Mesendoderm (in vitro differentiated cells): ENCODE data around the gene ZNF143.

Source experiments
- DNase-seq: peaks from one replicate; pipeline ENCODE4 v3.0.0; 2013
- H2AK5ac ChIP-seq: 2 replicates; pipeline ENCODE4 v1.6.1; 2013; ENCODE audit warnings: low read length, inconsistent platforms
- H2BK120ac ChIP-seq: 2 replicates; pipeline ENCODE4 v1.6.1; 2013; ENCODE audit warnings: low read depth, mild to moderate bottlenecking, low read length, moderate library complexity, mixed read lengths
- H2BK15ac ChIP-seq: replicated peaks from 2 replicates; pipeline ENCODE4 v1.6.1; 2013; ENCODE audit warnings: low read depth, mild to moderate bottlenecking, moderate library complexity
- H2BK5ac ChIP-seq: 2 replicates; pipeline ENCODE4 v1.6.1; 2013; ENCODE audit warnings: low read length, inconsistent platforms
- H3K18ac ChIP-seq: 2 replicates; pipeline ENCODE4 v1.6.1; 2013; ENCODE audit warnings: mild to moderate bottlenecking, low read length, mixed read lengths
- H3K23ac ChIP-seq: one replicate; pipeline ENCODE4 v1.6.1; 2013; ENCODE audit warnings: low read length
- H3K27ac ChIP-seq: 2 replicates; pipeline ENCODE4 v1.5.1; 2013; ENCODE audit warnings: low read depth, mild to moderate bottlenecking, inconsistent platforms, low read length, moderate library complexity
- H3K27me3 ChIP-seq: 2 replicates; pipeline ENCODE4 v1.6.1; 2013; ENCODE audit warnings: low read length, control low read depth, mild to moderate bottlenecking, inconsistent platforms; ENCODE audit not compliant: insufficient read depth, poor library complexity
- H3K36me3 ChIP-seq: 2 replicates; pipeline ENCODE4 v1.6.1; 2013; ENCODE audit warnings: low read length, inconsistent platforms; ENCODE audit not compliant: control insufficient read depth, insufficient read depth
- H3K4ac ChIP-seq: one replicate; pipeline ENCODE4 v1.6.1; 2013; ENCODE audit warnings: low read depth, mild to moderate bottlenecking, low read length, moderate library complexity
- H3K4me1 ChIP-seq: 2 replicates; pipeline ENCODE4 v1.6.1; 2013; ENCODE audit warnings: low read depth, low read length, inconsistent platforms; ENCODE audit not compliant: control insufficient read depth
- H3K4me2 ChIP-seq: 2 replicates; pipeline ENCODE4 v1.6.1; 2013; ENCODE audit warnings: low read length
- H3K4me3 ChIP-seq: 2 replicates; pipeline ENCODE4 v1.5.1; 2013; ENCODE audit warnings: mild to moderate bottlenecking, low read length
- H3K56ac ChIP-seq: one replicate; pipeline ENCODE4 v1.6.1; 2013; ENCODE audit warnings: low read length
- H3K79me1 ChIP-seq: 2 replicates; pipeline ENCODE4 v1.6.1; 2013; ENCODE audit warnings: low read length, inconsistent platforms
- H3K79me2 ChIP-seq: 2 replicates; pipeline ENCODE4 v1.6.1; 2013; ENCODE audit warnings: mild to moderate bottlenecking, low read length; ENCODE audit not compliant: control insufficient read depth, insufficient read depth
- H3K9ac ChIP-seq: 2 replicates; pipeline ENCODE4 v1.6.1; 2013; ENCODE audit warnings: low read length, inconsistent platforms
- H4K5ac ChIP-seq: one replicate; pipeline ENCODE4 v1.6.1; 2013; ENCODE audit warnings: low read length
- H4K8ac ChIP-seq: one replicate; pipeline ENCODE4 v1.6.1; 2013; ENCODE audit warnings: low read depth, mild to moderate bottlenecking, control low read depth, low read length, moderate library complexity
- WGBS: extraction: QIAGEN DNeasy Blood & Tissue Kit; methylation state at CpG from one replicate; pipeline ENCODE4 v1.1.7; 2013; ENCODE audit warnings: low lambda C conversion rate, missing lambda C conversion rate; ENCODE audit not compliant: insufficient coverage; ENCODE audit errors: extremely low coverage; 5-methylcytosine and 5-hydroxymethylcytosine counted together

ZNF143 gene

DNA sequence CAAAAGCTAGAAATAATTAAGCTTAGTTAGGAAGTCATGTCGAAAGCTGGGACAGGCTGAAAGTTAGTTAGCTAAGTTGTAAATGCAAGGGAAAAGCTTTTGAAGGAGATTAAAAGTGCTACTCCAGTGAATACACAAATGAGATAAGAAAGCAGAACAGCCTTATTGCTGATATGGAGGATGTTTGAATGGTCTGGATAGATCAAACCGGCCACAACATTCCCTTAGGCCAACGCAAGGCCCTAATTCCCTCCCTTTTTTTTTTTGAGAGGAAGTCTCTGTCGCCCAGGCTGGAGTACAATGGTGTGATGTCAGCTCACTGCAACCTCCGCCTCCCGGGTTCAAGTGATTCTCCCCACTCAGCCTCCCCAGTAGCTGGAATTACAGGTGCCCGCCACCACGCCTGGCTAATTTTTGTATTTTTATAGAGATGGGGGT lies 89.4 kb downstream of the ZNF143 start:
- H3K4me1 ChIP-seq = peaks cover 3% of the 10 kb centered on the region
- no peak overlapping the region for H2BK15ac ChIP-seq
- no peaks in the 10 kb centered on the region for H3K27me3 ChIP-seq
- no peak overlapping the region for H3K18ac ChIP-seq
- peak overlapping the region; percentile 33 for H3K27ac ChIP-seq
- H4K8ac ChIP-seq = no peak overlapping the region
- WGBS = no CpG with 5 or more reads among the region's 8 CpGs
- H3K79me1 ChIP-seq = no peaks in the 10 kb centered on the region
- no peak overlapping the region for H3K4me2 ChIP-seq
- H2AK5ac ChIP-seq = no peak overlapping the region
- no peak overlapping the region for H3K9ac ChIP-seq
- H2BK120ac ChIP-seq = no peak overlapping the region
- H3K56ac ChIP-seq = no peak overlapping the region
- DNase-seq = peak; percentile 66
- no peak overlapping the region for H3K4me3 ChIP-seq
- no peaks in the 10 kb centered on the region for H3K79me2 ChIP-seq
- no peak overlapping the region for H4K5ac ChIP-seq
- H3K36me3 ChIP-seq = no peaks in the 10 kb centered on the region
- H2BK5ac ChIP-seq = no peak overlapping the region
- H3K23ac ChIP-seq = no peak overlapping the region
- no peak overlapping the region for H3K4ac ChIP-seq

DNA sequence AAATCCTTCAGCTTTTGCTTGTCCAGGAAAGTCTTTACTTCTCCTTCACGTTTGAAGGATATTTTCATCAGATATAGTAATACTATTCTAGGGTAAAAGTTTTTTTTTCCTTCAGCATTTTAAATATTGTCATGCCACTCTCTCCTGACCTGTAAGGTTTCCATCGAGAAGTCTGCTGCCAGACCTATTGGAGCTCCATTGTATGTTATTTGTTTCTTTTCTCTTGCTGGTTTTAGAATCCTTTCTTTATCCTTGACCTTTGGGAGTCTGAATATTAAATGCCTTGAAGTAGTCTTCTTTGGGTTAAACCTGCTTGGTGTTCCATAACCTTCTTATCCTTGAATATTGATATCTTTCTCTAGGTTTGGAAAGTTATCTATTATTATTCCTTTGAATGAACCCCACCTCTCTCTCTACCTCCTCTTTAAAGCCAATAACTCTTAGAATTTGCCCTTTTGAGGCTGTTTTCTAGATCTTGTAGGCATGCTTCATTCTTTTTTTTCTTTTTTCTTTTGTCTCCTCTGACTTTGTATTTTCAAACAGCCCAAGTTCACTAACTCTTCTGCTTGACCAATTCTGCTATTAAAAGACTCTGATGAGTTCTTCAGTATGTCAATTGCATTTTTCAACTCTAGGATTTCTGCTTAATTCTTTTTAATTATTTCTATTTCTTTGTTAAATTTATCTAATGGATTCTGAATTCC lies 100.6 kb downstream of the ZNF143 start:
- no peak overlapping the region for H2AK5ac ChIP-seq
- H3K56ac ChIP-seq = no peak overlapping the region
- no peak overlapping the region for H3K4me2 ChIP-seq
- no peak for DNase-seq
- no peak overlapping the region for H3K18ac ChIP-seq
- H3K27ac ChIP-seq = no peak overlapping the region
- no peak overlapping the region for H3K23ac ChIP-seq
- no peak overlapping the region for H2BK5ac ChIP-seq
- H3K79me2 ChIP-seq = no peaks in the 10 kb centered on the region
- H2BK120ac ChIP-seq = no peak overlapping the region
- H3K4me3 ChIP-seq = no peak overlapping the region
- peaks cover 6% of the 10 kb centered on the region for H3K4me1 ChIP-seq
- no peaks in the 10 kb centered on the region for H3K27me3 ChIP-seq
- no peaks in the 10 kb centered on the region for H3K79me1 ChIP-seq
- H3K4ac ChIP-seq = no peak overlapping the region
- H2BK15ac ChIP-seq = no peak overlapping the region
- no peaks in the 10 kb centered on the region for H3K36me3 ChIP-seq
- H3K9ac ChIP-seq = no peak overlapping the region
- WGBS = no CpG with 5 or more reads among the region's 2 CpGs
- H4K5ac ChIP-seq = no peak overlapping the region
- no peak overlapping the region for H4K8ac ChIP-seq

DNA sequence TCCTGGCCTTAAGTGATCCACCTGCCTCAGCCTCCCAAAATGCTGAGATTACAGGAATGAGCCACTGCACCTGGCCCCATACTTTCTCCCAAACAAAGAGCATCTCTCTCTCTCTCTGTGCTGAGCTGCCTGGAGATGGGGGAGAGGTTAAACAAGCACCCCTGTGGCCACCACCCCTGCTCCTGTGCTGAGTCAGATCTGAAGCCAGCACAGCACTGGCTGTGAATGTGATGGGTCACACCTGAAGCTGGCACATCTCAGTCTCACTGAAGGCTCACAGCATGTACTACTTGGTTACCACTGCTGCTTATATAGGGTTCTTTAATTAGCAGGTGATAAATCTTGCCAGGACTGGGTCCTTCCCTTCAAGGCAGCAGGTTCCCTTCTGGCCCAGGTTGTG lies 101.9 kb downstream of the ZNF143 start:
- H4K8ac ChIP-seq = no peak overlapping the region
- H3K27me3 ChIP-seq = no peaks in the 10 kb centered on the region
- H3K4ac ChIP-seq = no peak overlapping the region
- no peak overlapping the region for H3K56ac ChIP-seq
- no peaks in the 10 kb centered on the region for H3K79me2 ChIP-seq
- H3K4me2 ChIP-seq = no peak overlapping the region
- no peak overlapping the region for H3K9ac ChIP-seq
- no peaks in the 10 kb centered on the region for H3K79me1 ChIP-seq
- no peak overlapping the region for H4K5ac ChIP-seq
- no peak overlapping the region for H3K27ac ChIP-seq
- H2BK5ac ChIP-seq = no peak overlapping the region
- H3K4me3 ChIP-seq = no peak overlapping the region
- no peak overlapping the region for H3K23ac ChIP-seq
- H3K18ac ChIP-seq = no peak overlapping the region
- H2BK15ac ChIP-seq = no peak overlapping the region
- no peak for DNase-seq
- H2AK5ac ChIP-seq = no peak overlapping the region
- no peaks in the 10 kb centered on the region for H3K36me3 ChIP-seq
- peaks cover 6% of the 10 kb centered on the region for H3K4me1 ChIP-seq
- H2BK120ac ChIP-seq = no peak overlapping the region

GRCh38 chr11:9563196-9563730 lies 102.5 kb downstream of the ZNF143 start:
- Histone ChIP-seq H3K27ac (no peak overlapping the region), H4K5ac (no peak overlapping the region), H3K9ac (no peak overlapping the region), H3K36me3 (no peaks in the 10 kb centered on the region), H3K79me1 (no peaks in the 10 kb centered on the region), H3K4me1 (peaks cover 6% of the 10 kb centered on the region), H4K8ac (no peak overlapping the region), H3K79me2 (no peaks in the 10 kb centered on the region), H2BK15ac (no peak overlapping the region), H3K4ac (no peak overlapping the region), H3K23ac (no peak overlapping the region), H3K4me2 (no peak overlapping the region), H3K56ac (no peak overlapping the region), H3K4me3 (no peak overlapping the region), H2BK5ac (no peak overlapping the region), H2AK5ac (no peak overlapping the region), H3K27me3 (no peaks in the 10 kb centered on the region), H3K18ac (no peak overlapping the region), H2BK120ac (no peak overlapping the region)
- no peak for DNase-seq
- WGBS = no CpG with 5 or more reads among the region's 1 CpG

DNA sequence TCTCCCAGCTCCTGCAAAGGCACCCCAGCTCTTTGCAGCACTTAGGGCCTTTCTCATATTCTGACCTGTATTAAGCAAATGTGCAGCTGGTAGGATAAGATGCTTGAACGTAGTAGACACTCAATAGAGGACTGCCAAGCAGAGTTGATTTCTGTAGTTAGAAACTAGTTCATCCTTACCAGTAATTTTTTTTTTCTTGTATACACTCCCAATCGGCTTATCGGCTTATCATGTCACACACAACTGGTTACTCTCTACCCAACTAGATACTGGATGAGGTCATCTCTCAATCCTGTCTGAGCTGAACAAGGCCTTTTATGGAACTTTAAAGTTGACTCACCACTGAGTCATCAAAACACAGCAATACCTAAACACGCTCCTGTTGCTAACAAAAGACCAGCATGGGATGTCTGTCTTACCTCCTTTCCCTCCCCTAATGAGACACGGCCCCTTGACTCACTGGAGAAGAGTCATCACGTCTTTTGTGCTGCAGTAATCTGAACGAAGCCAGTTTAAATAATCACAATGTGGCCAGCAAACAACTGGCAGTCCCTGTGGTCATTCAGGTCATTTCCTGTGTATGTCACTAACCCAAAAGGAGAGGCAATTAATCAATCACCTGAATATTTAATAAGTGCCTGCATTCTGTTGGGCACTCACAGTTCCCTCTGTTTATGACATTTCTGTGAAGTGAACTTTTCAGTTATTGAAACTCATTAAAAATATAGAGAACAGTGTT lies 105.2 kb downstream of the ZNF143 start:
- H2BK15ac ChIP-seq = no peak overlapping the region
- H3K23ac ChIP-seq = no peak overlapping the region
- peak overlapping the region; percentile 86 for H3K27ac ChIP-seq
- no peaks in the 10 kb centered on the region for H3K27me3 ChIP-seq
- DNase-seq = peak; percentile 100
- peaks cover 9% of the 10 kb centered on the region for H3K4me1 ChIP-seq
- H2BK5ac ChIP-seq = peak overlapping the region; percentile 22
- H2AK5ac ChIP-seq = no peak overlapping the region
- H3K4ac ChIP-seq = no peak overlapping the region
- H3K36me3 ChIP-seq = no peaks in the 10 kb centered on the region
- H2BK120ac ChIP-seq = peak overlapping the region; percentile 95
- H3K18ac ChIP-seq = peak overlapping the region; percentile 86
- H3K9ac ChIP-seq = peak overlapping the region; percentile 29
- H3K4me2 ChIP-seq = no peak overlapping the region
- H4K5ac ChIP-seq = no peak overlapping the region
- H4K8ac ChIP-seq = no peak overlapping the region
- WGBS = no CpG with 5 or more reads among the region's 7 CpGs
- H3K79me1 ChIP-seq = no peaks in the 10 kb centered on the region
- no peaks in the 10 kb centered on the region for H3K79me2 ChIP-seq
- H3K56ac ChIP-seq = peak overlapping the region; percentile 69
- H3K4me3 ChIP-seq = no peak overlapping the region
